Stomach (tissue), 9 donors: ENCODE data around the gene ST6GALNAC5. TPM values are rescaled to one million over a fixed set of nuclear protein-coding genes. Genes with fewer than 3 reads are reported as not detected.

ENCODE experiments used
- DNase-seq, 2 donors: peaks; one replicate each; pipeline versions ENCODE4 v3.0.0 to v3.0.0-alpha.2; 2013 to 2019
- H3K27ac ChIP-seq, 5 donors: fragments of 200-600 bp in 4 of 5; sonication (generic) in 4 of 5; one replicate each; pipeline ENCODE4 v1.5.1; 2013 to 2019; ENCODE audit warnings: mild to moderate bottlenecking in 1 of 5, moderate library complexity in 1 of 5
- H3K27me3 ChIP-seq, 3 donors: fragments of 200-600 bp; sonication (generic); one replicate each; pipeline ENCODE4 v1.5.1; 2017 to 2019; ENCODE audit warnings: mixed run types in 1 of 3
- H3K36me3 ChIP-seq, 4 donors: fragments of 200-600 bp; sonication (generic); 1 replicate in 3 of 4; 2 replicates in 1 of 4; pipeline ENCODE4 v1.5.1; 2016 to 2019
- H3K4me1 ChIP-seq, 4 donors: fragments of 200-600 bp; sonication (generic); one replicate each; pipeline ENCODE4 v1.5.1; 2016 to 2019
- H3K4me3 ChIP-seq, 4 donors: fragments of 200-600 bp; sonication (generic) in 3 of 4; one replicate each; pipeline ENCODE4 v1.5.1; 2016 to 2019; ENCODE audit warnings: mild to moderate bottlenecking in 1 of 4
- H3K9me3 ChIP-seq, 4 donors: fragments of 200-600 bp; sonication (generic); one replicate each; pipeline ENCODE4 v1.5.1; 2016 to 2019
- EP300 ChIP-seq: sonication (generic); formaldehyde crosslinking; IDR thresholded peaks from one replicate; pipeline ENCODE4 v1.6.1; 2017; ENCODE audit warnings: antibody characterized with exemption
- POLR2A ChIP-seq, 4 donors: fragments of 450-650 bp; IDR thresholded peaks; one replicate each; pipeline ENCODE4 v1.6.1; 2016; ENCODE audit warnings: antibody characterized with exemption in 4 of 4, control low read depth in 2 of 4, mild to moderate bottlenecking in 1 of 4, moderate library complexity in 1 of 4
- POLR2AphosphoS5 ChIP-seq, 3 donors: sonication (generic); formaldehyde crosslinking; IDR thresholded peaks; one replicate each; pipeline ENCODE4 v1.6.1; 2016; ENCODE audit warnings: antibody characterized with exemption in 3 of 3
- WGBS, 5 donors: extraction: QIAGEN DNeasy Blood & Tissue Kit in 3 of 5; methylation state at CpG; one replicate each; pipeline versions ENCODE4 v1.1.5 to v1.1.7; 2013 to 2018; 5-methylcytosine and 5-hydroxymethylcytosine counted together
- intact Hi-C: fragments of 100-400 bp; cut with DNase I; formaldehyde crosslinking; loops from one replicate; pipeline ENCODE4 v1.15.1; 2023; ENCODE audit warnings: low total_unique reads
- polyA plus RNA-seq, 3 donors: library from polyadenylated mRNA; stranded (reverse); fragments of 200-250 nt; gene quantifications; one replicate each; pipeline ENCODE4 v1.2.3, GENCODE V29; 2013
- total RNA-seq, 5 donors: library from RNA; depleted of rRNA; stranded (reverse); fragments of >200 nt; gene quantifications; one replicate each; pipeline versions ENCODE4 v1.1.0 to v1.2.3, GENCODE V29; 2014 to 2016
- TF ChIP-seq, protein P1 (sequence below), 7 experiments: fragments of 450-650 bp in 4 of 7; fragments of 200-600 bp in 3 of 7; sonication (generic) in 3 of 7; IDR thresholded peaks; one replicate each; pipeline ENCODE4 v1.5.1; 2016 to 2019; ENCODE audit warnings: antibody characterized with exemption in 7 of 7, control low read depth in 2 of 7, mild to moderate bottlenecking in 1 of 7
- donor health status: healthy with polysubstance abuse.
- donor health status: Bipolar disorder and iron deficiency.
- donor health status: healthy.

Gene ST6GALNAC5
- total and polyA plus RNA-seq, 8 donors, result 1.3 to 22.0 (median 2.9) TPM; not detected in 1

GRCh38 chr1:77039111-77039510, 171.8 kb downstream of the ST6GALNAC5 start:
- intact Hi-C loops, result no loop called here
- DNase-seq, result no peak
- Histone ChIP-seq H3K4me1 (peaks cover 0 to 16% (median 4%) of the 10 kb centered on the region in 4 donors), H3K36me3 (no peaks in the 10 kb centered on the region), H3K27ac (peak overlapping the region in 3 of 5 donors; percentile 38 to 72 (median 45)), H3K4me3 (no peak overlapping the region), H3K27me3 (no peaks in the 10 kb centered on the region), H3K9me3 (peaks cover 0 to 6% (median 0%) of the 10 kb centered on the region in 4 donors)
- TF ChIP-seq EP300, result no peak
- TF ChIP-seq POLR2AphosphoS5 (IDR thresholded peaks at IDR 0.05), result no peak
- TF ChIP-seq POLR2A (IDR thresholded peaks at IDR 0.05), result no peak
- TF ChIP-seq, protein P1, sequence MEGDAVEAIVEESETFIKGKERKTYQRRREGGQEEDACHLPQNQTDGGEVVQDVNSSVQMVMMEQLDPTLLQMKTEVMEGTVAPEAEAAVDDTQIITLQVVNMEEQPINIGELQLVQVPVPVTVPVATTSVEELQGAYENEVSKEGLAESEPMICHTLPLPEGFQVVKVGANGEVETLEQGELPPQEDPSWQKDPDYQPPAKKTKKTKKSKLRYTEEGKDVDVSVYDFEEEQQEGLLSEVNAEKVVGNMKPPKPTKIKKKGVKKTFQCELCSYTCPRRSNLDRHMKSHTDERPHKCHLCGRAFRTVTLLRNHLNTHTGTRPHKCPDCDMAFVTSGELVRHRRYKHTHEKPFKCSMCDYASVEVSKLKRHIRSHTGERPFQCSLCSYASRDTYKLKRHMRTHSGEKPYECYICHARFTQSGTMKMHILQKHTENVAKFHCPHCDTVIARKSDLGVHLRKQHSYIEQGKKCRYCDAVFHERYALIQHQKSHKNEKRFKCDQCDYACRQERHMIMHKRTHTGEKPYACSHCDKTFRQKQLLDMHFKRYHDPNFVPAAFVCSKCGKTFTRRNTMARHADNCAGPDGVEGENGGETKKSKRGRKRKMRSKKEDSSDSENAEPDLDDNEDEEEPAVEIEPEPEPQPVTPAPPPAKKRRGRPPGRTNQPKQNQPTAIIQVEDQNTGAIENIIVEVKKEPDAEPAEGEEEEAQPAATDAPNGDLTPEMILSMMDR (IDR thresholded peaks at IDR 0.05), result no peak
- WGBS, 5 donors, result 80 to 96% (median 83%) methylated on average over 1 of the region's 1 CpG

DNA sequence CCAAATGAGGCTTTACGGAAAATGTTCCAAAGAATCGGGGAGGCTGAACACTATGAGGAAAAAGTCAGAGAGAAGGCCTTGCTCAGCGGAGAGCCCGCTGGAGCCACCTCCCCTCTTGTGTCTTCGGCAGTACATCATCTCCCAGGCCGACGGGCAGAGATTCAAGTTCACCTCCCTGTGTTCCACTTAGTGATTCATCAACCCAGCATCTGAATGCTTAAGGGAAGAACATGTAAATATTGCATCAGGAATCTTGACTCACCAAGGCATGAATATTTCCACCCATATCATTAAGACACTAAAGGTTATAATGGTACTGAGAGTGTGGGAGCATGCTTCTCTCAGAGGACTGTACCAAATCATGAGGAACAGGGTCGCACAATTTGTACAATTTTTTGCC, 172.5 kb downstream of the ST6GALNAC5 start:
- no peaks in the 10 kb centered on the region for H3K27me3 ChIP-seq
- H3K4me3 ChIP-seq, result no peak overlapping the region
- intact Hi-C loops, result no loop called here
- TF ChIP-seq POLR2A (IDR thresholded peaks at IDR 0.05) (no peak), POLR2AphosphoS5 (IDR thresholded peaks at IDR 0.05) (peak in 2 of 3 donors; percentile 11 to 82), EP300 (no peak)
- TF ChIP-seq, protein P1 (IDR thresholded peaks at IDR 0.05), result no peak
- no peaks in the 10 kb centered on the region for H3K36me3 ChIP-seq
- WGBS, 5 donors, result 54 to 87% (median 81%) methylated on average over 8 of the region's 8 CpGs
- peaks cover 0 to 16% (median 4%) of the 10 kb centered on the region in 4 donors for H3K4me1 ChIP-seq
- peak in 1 of 2 donors; percentile 27 for DNase-seq
- peak overlapping the region in 2 of 5 donors; percentile 29 to 45 for H3K27ac ChIP-seq
- peaks cover 0 to 6% (median 0%) of the 10 kb centered on the region in 4 donors for H3K9me3 ChIP-seq

DNA sequence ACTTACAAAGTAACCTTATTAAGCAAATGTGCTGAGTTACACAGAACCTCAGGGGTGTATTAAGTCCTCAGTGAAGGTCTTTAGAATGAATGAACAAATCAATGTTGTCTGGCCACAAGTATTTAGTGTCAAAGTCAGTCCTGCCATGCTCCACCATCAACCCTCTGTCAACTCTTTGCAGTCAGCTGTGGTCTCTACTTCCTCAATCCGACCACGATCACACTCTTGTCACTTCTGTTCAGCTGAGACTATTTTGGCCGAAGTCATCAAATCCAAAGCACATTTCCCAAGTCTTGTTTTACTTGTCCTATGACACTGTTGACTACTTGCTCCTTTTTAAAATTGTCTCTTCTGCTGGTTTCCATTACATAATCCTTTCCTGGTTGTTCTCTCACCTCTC, 173.5 kb downstream of the ST6GALNAC5 start:
- Histone ChIP-seq H3K36me3 (no peaks in the 10 kb centered on the region), H3K9me3 (peaks cover 0 to 6% (median 0%) of the 10 kb centered on the region in 4 donors), H3K27me3 (no peaks in the 10 kb centered on the region), H3K27ac (no peak overlapping the region), H3K4me1 (peaks cover 0 to 16% (median 4%) of the 10 kb centered on the region in 4 donors), H3K4me3 (no peak overlapping the region)
- TF ChIP-seq POLR2AphosphoS5 (IDR thresholded peaks at IDR 0.05) (no peak), POLR2A (IDR thresholded peaks at IDR 0.05) (no peak), EP300 (no peak)
- TF ChIP-seq, protein P1 (IDR thresholded peaks at IDR 0.05), result no peak
- intact Hi-C loops, result no loop called here
- no peak for DNase-seq
- WGBS, 5 donors, result 56 to 82% (median 76%) methylated on average over 3 of the region's 3 CpGs

DNA sequence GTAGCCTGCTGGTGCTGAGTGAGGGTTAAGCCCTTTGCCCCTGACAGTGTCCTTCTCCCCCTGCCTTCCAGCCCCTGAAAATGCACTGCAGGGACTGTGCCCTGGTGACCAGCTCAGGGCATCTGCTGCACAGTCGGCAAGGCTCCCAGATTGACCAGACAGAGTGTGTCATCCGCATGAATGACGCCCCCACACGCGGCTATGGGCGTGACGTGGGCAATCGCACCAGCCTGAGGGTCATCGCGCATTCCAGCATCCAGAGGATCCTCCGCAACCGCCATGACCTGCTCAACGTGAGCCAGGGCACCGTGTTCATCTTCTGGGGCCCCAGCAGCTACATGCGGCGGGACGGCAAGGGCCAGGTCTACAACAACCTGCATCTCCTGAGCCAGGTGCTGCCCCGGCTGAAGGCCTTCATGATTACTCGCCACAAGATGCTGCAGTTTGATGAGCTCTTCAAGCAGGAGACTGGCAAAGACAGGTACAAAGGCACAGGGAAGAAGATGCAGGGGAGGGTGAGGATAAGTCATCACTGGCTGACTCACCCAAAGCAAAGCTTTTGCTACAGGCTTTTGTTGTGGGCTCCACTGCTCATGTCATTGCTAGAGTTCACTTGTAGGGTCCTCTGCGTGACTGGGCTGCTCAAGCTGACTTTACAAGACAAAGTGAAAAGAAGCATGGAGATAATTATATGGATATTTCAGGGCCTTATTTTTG, 177.0 kb downstream of the ST6GALNAC5 start:
- DNase-seq, result no peak
- TF ChIP-seq POLR2A (IDR thresholded peaks at IDR 0.05), result no peak
- TF ChIP-seq, protein P1 (IDR thresholded peaks at IDR 0.05), result no peak
- no peak for TF ChIP-seq EP300
- TF ChIP-seq POLR2AphosphoS5 (IDR thresholded peaks at IDR 0.05), result no peak
- Histone ChIP-seq H3K36me3 (no peaks in the 10 kb centered on the region), H3K4me1 (peaks cover 0 to 11% (median under 1%) of the 10 kb centered on the region in 4 donors), H3K4me3 (no peak overlapping the region), H3K9me3 (no peaks in the 10 kb centered on the region), H3K27ac (no peak overlapping the region), H3K27me3 (no peaks in the 10 kb centered on the region)
- 92 to 95% (median 93%) methylated on average over 13 to 20 of the region's 20 CpGs for WGBS, 5 donors
- intact Hi-C loops, result no loop called here
